C1 segment of cervical spinal cord (tissue), 14 donors: ENCODE measurements around the gene NKX1-1.
"Not testable (repeated sequence)": the region's sequence is repeated elsewhere in the genome, so short reads cannot be mapped to it uniquely, and the experiment has no call there.

Experiments
- DNase-seq, 14 donors: peaks; one replicate each; lab custom pipeline; 2025; lab: John Stamatoyannopoulos, UW

The NKX1-1 gene

DNA sequence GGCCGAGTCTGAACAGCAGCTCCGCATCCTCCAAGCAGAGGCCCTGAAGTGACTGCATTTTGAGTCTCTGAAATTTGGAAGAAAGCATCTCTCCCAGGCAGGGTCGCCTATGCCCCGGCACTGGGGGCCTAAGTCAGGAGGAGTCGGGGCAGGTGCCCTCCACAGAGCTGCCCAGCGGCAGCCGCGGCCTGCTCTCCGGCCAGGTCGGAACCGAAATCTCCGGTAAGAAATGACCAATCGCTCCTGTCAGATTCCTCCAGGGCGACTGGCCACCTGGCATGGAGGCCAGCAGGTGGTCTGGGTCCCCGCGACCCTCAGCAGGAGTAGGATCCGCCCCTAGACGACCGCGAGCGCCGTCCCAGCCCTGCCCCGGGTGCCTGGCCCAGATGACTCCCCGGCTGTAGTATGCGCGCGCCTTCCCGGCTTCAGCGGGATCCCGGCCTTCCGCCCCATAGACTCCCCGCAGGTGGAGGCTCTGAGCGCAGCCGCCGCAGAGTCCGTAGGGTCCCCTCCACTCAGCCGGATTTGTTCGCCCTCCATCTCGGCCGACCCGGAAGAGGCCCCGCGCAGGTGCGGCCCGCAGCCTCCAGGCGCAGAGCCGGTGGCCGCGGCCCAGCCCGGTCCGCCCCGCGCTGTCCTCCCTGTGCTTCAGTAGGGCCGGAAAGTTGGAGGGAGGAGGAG, 1.5 kb downstream of the NKX1-1 start:
- no peak for DNase-seq

- no peak for DNase-seq
Observed at GRCh38 chr4:1403591-1404572, 2.4 kb downstream of the NKX1-1 start.

DNA sequence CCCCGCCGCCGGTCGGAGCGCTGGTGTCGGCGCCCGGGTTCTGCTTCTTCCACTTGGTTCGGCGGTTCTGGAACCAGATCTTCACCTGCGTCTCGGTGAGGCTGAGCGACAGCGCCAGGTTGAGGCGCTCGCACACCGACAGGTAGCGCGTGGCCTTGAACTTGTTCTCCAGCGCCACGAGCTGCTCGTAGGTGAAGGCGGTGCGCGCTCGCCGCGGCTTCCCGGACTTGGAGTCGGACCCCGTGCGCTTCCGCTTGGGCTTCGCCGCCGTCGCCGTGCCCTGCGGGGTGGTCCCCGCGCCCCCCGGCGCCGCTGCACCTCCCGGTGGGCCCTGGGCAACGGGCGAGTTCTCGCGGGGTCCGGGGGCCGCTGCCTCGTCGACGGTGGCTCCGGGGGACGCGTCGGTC, 3.1 kb downstream of the NKX1-1 start:
- DNase-seq: no peak

- DNase-seq: no peak
Observed at GRCh38 chr4:1402516-1403091, 3.6 kb downstream of the NKX1-1 start.

GRCh38 chr4:1402021-1402515, 4.2 kb downstream of the NKX1-1 start:
- no peak for DNase-seq

GRCh38 chr4:1401409-1402020, 4.7 kb downstream of the NKX1-1 start:
- DNase-seq: no peak

- no peak for DNase-seq
Observed at GRCh38 chr4:1400831-1401408, 5.3 kb downstream of the NKX1-1 start.

DNA sequence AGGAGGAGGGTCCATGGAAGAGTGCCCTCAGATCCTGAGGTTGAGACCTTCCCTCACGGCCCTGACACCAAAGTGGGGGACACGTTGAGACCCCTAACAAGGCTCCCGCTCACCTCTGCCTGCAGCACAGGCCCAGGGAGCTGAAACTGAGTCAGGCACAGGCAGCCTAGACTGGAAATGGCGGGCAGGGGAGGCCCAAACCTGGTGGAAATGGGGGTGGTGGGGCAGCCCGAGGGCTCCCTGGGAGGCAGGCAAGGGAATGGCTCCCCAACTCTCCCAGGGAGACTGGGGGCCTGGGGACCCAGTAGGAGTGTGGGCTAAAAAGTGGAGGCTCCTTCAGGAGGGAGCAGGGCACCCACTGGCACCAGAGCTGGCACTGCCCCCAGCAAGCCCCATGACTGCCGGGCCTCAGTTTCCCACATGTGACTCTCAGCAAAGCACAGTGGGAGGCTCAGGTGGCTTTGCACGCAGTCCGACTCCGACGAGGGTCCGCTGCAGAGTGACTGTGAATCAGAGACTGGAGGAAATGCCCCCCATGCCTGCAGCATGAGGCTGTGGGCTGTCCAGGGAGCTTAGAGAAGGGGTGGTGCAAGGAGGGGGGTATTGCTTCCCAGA, 5.9 kb downstream of the NKX1-1 start:
- no peak for DNase-seq

DNA sequence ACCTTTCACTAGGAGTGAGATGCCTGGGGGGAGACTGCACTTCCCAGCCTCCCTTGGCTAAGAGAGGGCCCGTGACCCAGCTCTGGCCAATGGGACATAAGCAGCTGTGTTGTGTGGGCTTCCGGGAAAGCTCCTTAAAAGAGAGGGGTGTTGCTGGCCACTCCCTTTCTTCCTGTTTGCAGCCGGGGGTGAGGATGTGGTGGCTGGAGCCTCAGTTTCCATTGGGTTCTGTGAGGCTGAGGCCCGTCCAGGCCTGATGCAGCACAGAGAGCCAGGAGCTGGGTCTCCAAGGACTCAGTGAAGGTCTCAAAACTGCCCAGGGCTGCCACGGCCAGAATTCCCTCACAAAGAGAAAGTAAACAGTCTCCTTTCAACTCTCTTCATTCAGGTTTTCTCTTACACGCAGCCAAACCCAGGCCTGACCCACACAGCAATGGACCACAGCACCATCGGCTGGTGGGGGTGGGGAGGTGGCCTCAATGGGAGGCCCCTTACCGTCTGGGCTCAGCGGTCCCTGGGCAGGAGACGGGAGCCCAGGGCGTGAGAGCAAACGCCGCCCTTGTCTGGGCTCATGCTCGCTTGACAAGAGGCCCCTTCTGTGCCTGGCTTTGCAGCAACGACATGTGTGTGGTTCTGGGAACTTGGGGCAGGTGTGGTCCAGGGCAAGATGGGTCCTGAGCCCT, 6.6 kb downstream of the NKX1-1 start:
- DNase-seq: no peak

- DNase-seq: no peak
Observed at GRCh38 chr4:1398681-1399507, 7.3 kb downstream of the NKX1-1 start.

DNA sequence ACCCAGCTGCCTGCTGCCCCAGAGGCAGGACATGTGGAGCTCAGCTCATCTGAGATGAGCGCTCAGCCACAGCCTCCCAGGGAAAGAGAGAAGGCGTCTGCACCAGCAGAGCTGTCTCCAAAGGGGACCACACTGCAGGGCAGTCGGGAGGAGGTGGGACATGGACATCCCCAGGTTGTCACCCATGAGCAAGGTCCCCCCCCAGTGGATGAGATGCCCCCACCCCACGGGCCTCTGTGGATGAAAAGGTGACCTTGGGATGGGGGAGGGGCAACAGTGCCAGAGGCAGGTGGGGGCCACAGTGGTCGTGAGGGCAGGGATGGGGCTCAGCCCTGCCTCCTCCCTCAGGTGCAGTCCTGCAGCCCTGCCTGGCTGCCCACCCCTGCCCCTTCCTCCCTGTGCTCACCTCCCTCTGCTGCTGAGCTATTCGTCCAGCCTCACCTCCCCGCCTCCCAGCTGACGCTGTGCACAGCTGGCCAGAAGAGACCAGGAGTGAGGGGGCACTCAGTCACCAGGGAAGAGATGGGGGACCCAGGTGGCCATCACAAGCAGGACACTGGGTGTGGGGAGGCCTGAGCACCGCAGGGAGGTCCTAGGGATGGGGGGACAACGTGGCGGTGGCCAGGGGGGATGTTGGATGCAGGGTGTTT, 9.3 kb downstream of the NKX1-1 start:
- no peak for DNase-seq

DNA sequence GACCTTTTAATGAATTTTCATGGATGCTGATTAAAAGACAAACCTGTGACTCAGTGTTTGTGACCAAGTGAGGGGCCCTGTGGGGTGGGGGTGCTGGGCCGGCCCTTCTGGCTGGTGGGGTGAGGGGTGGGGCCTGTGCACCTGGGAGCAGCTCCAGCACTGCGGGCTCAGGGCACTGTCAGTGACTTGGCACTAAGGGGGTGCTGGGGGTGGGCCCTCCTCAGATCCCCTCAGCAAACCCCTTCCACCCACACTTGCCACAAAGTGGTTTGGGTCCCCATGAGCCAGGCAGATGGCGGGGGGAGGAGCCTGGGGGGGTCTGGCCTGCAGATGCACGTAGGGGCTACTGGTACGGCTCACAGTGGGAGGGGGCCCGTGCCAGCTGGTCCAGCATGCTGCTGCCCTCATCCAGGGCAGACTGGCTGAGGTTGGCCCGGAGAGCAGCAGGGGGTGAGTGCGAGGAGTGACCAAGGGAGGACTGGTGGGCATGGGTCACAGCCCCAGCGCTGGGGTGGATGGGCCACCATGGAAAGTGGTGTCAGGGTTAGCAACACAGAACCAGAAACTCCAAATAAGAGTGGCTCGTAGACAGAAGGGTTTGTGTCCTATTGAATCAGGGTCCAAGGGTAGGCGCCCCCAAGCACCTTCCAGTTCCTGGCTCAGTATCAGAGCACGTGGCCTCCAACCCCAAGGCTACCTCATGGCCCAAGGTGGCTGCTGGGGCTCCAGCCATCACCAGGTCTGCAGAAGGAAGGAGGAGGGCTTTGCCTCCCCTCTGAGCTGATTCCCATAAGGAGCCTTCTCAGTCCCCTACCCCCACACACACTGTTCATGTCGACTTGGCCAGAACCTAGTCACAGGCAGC, 10.1 kb downstream of the NKX1-1 start:
- DNase-seq: no peak

GRCh38 chr4:1395389-1395820, 10.8 kb downstream of the NKX1-1 start:
- DNase-seq: not testable (repeated sequence)

- DNase-seq: not testable (repeated sequence)
Observed at GRCh38 chr4:1394554-1395388, 11.5 kb downstream of the NKX1-1 start.

- no peak for DNase-seq
Observed at GRCh38 chr4:1393866-1394265, 12.4 kb downstream of the NKX1-1 start.

GRCh38 chr4:1393363-1393762, 12.9 kb downstream of the NKX1-1 start:
- not testable (repeated sequence) for DNase-seq
